ENCODE measurements around the gene ABHD1.
"Not testable (repeated sequence)": the region's sequence is repeated elsewhere in the genome, so short reads cannot be mapped to it uniquely, and the experiment has no call there.

The ABHD1 gene

DNA sequence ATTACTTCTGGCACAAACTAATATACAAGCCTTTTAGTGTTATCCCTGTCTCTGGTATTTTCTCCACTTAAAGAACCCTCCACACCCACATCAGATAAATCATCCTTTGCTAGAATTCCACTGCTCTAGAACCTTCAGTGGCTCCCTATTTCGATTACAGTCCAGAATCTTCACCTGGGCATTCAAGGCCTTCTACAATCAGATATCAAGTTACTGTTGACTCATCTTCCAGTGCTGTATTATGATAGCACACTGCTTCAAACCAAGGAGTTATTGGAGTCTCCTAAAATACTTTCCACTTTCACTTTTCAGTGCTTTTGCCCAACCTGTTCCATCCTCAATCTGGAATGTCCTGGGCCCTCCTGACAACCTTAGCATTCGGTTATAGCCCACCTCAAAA is 8.1 kb upstream of the ABHD1 start:
- no peak overlapping the region for H3K4me2 ChIP-seq (ENCODE audit: low read length)
- no peak overlapping the region for H3K9ac ChIP-seq (ENCODE audit: low read length)
- no peaks in the 10 kb centered on the region for H3K9me3 ChIP-seq (ENCODE audit: insufficient read depth, low read length)
- no peak overlapping the region for H3K27ac ChIP-seq (ENCODE audit: low read length)
- H3K27me3 ChIP-seq (ENCODE audit: low read depth, low read length), result no peaks in the 10 kb centered on the region
- H3K36me3 ChIP-seq (replicated peaks; ENCODE audit: low read depth, low read length), result no peaks in the 10 kb centered on the region
- no peak for TF ChIP-seq EZH2phosphoT487 (IDR thresholded peaks at IDR 0.05; ENCODE audit: low read depth)
- TF ChIP-seq, protein P1, sequence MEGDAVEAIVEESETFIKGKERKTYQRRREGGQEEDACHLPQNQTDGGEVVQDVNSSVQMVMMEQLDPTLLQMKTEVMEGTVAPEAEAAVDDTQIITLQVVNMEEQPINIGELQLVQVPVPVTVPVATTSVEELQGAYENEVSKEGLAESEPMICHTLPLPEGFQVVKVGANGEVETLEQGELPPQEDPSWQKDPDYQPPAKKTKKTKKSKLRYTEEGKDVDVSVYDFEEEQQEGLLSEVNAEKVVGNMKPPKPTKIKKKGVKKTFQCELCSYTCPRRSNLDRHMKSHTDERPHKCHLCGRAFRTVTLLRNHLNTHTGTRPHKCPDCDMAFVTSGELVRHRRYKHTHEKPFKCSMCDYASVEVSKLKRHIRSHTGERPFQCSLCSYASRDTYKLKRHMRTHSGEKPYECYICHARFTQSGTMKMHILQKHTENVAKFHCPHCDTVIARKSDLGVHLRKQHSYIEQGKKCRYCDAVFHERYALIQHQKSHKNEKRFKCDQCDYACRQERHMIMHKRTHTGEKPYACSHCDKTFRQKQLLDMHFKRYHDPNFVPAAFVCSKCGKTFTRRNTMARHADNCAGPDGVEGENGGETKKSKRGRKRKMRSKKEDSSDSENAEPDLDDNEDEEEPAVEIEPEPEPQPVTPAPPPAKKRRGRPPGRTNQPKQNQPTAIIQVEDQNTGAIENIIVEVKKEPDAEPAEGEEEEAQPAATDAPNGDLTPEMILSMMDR (IDR thresholded peaks at IDR 0.05; ENCODE audit: low read depth, low read length), result no peak
- peaks cover 6% of the 10 kb centered on the region; the same call in 1 of the 2 replicates for H3K4me1 ChIP-seq (ENCODE audit: low read length)
- no peaks in the 10 kb centered on the region for H4K20me1 ChIP-seq (ENCODE audit: insufficient read depth, low read length)
- H2AFZ ChIP-seq (ENCODE audit: low read depth, low read length), result no peak overlapping the region
- H3K4me3 ChIP-seq (ENCODE audit: low read length), result no peak overlapping the region
- H3K79me2 ChIP-seq (ENCODE audit: low read length), result no peaks in the 10 kb centered on the region

DNA sequence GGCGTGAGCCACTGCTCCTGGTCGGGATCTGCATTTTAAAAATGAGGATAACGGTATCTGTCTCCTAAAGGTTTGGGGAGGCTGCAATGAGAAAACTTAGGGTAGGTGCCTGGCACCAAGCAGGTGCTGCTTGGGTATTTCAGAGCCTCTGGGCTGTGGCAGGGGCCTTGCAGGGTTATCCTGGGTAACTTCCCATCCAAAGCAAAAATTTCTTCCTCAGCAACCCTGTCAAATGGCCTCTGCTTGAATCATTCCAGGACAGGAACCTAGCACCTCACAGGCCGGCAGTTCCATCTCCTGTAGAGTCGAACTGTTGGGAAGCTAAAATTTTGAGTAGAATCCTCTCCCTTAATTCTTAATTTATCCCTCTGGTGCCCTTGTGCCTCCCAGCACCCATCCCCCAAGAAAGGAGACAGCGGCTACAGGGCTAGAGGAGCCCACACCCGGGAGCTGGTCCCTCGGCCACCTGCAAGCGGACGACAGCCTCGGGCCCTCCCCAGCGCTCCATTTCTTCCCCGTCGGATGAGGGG is 5.6 kb upstream of the ABHD1 start:
- Histone ChIP-seq H3K36me3 (replicated peaks; ENCODE audit: low read depth, low read length) (no peaks in the 10 kb centered on the region), H3K9ac (ENCODE audit: low read length) (peak overlapping the region; percentile 61), H4K20me1 (ENCODE audit: insufficient read depth, low read length) (no peaks in the 10 kb centered on the region), H3K9me3 (ENCODE audit: insufficient read depth, low read length) (no peaks in the 10 kb centered on the region), H3K79me2 (ENCODE audit: low read length) (no peaks in the 10 kb centered on the region), H3K4me3 (ENCODE audit: low read length) (peak overlapping the region; percentile 75), H3K4me2 (ENCODE audit: low read length) (peak overlapping the region; percentile 81), H3K27me3 (ENCODE audit: low read depth, low read length) (peaks cover 6% of the 10 kb centered on the region), H2AFZ (ENCODE audit: low read depth, low read length) (0 out of 2 replicates have a peak overlapping the region, but pooled peaks have one; percentile 18), H3K27ac (ENCODE audit: low read length) (no peak overlapping the region), H3K4me1 (ENCODE audit: low read length) (peaks cover 8% of the 10 kb centered on the region)
- TF ChIP-seq EZH2phosphoT487 (IDR thresholded peaks at IDR 0.05; ENCODE audit: low read depth), result no peak
- TF ChIP-seq, protein P1 (IDR thresholded peaks at IDR 0.05; ENCODE audit: low read depth, low read length), result no peak

DNA sequence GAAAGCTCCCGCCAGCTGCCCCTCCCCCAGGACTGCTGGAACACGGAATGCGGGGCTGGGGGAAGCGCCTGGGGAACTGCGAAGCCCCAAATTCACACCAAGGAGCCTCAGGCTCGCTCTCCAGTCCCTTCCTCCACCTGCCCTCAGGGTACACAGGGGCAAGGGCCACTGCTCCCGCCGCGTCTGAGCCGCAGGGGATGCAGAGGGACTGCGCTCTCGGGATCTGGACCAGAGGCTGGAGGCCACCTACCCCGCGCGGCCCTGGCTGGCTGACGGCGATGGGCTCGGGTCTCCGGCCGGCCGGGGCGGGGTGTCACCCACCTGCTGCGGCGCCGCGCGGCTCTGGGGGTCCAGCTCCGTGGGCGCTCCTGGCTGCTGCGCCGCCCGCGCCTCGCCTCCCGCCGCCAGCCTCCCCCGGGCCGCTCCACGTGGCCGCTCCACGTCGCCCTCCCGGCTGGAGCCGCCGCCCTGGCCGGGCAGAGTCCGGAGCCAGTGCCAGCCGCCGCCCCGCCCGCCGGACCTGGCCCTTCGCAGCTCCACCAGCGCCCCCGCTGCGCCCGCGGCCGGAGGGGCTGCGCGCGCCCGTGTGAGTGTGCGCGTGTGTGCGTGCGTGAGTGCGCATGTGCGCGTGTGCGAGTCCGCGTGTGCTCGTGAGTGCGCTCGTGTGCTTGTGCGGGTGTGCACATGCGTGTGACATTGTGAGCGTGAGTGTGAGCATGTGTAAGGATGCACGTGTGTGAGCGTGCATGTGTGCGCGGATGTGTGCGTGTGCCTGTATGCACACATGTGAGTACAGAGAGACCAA is 4.9 kb upstream of the ABHD1 start, which contains the start of gene CGREF1:
TSS of gene CGREF1 (minus strand) at position 604 of the 805 bp plus-strand sequence. CDS start 14,762 bp downstream, outside the sequence.
- H3K27me3 ChIP-seq (ENCODE audit: low read depth, low read length), result peaks cover 6% of the 10 kb centered on the region
- no peak within 1 kb of the TSS for H3K27ac ChIP-seq (ENCODE audit: low read length)
- H2AFZ ChIP-seq (ENCODE audit: low read depth, low read length), result peak within 1 kb of the TSS; percentile 80
- H3K4me2 ChIP-seq (ENCODE audit: low read length), result peak within 1 kb of the TSS; percentile 81
- H3K4me3 ChIP-seq (ENCODE audit: low read length), result peak within 1 kb of the TSS; percentile 75
- TF ChIP-seq EZH2phosphoT487 (IDR thresholded peaks at IDR 0.05; ENCODE audit: low read depth), result no peak
- TF ChIP-seq, protein P1 (IDR thresholded peaks at IDR 0.05; ENCODE audit: low read depth, low read length), result no peak
- H4K20me1 ChIP-seq (ENCODE audit: insufficient read depth, low read length), result no peaks in the 10 kb centered on the region
- no peaks in the 10 kb centered on the region for H3K9me3 ChIP-seq (ENCODE audit: insufficient read depth, low read length)
- no peaks in the 10 kb centered on the region for H3K36me3 ChIP-seq (replicated peaks; ENCODE audit: low read depth, low read length)
- peaks cover 11% of the 10 kb centered on the region for H3K4me1 ChIP-seq (ENCODE audit: low read length)
- no peaks in the 10 kb centered on the region for H3K79me2 ChIP-seq (ENCODE audit: low read length)
- peak within 1 kb of the TSS; percentile 61 for H3K9ac ChIP-seq (ENCODE audit: low read length)

DNA sequence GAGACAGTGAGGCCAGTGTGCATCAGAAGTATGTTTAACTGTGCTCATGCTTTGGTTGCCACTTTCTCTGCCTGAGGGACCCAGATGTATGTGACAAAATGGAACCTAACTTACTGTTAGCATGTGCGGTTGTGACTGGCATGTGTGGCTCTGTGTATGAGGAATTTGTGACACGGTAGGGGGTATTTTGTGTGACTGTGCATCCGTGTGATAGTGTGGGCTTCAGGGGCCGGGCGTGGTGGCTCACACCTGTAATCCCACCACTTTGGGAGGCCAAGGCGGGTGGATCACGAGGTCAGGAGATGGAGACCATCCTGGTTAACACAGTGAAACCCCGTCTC is 4.3 kb upstream of the ABHD1 start:
- H3K9me3 ChIP-seq (ENCODE audit: insufficient read depth, low read length); H3K27ac ChIP-seq (ENCODE audit: low read length); H3K36me3 ChIP-seq (replicated peaks; ENCODE audit: low read depth, low read length); H3K27me3 ChIP-seq (ENCODE audit: low read depth, low read length); H3K79me2 ChIP-seq (ENCODE audit: low read length); H4K20me1 ChIP-seq (ENCODE audit: insufficient read depth, low read length): not testable (repeated sequence)
- Histone ChIP-seq H3K9ac (ENCODE audit: low read length) (peak overlapping the region; percentile 61), H3K4me1 (ENCODE audit: low read length) (peaks cover 15% of the 10 kb centered on the region), H3K4me2 (ENCODE audit: low read length) (peak overlapping the region; percentile 81), H2AFZ (ENCODE audit: low read depth, low read length) (peak overlapping the region; percentile 80), H3K4me3 (ENCODE audit: low read length) (peak overlapping the region; percentile 75)

Data from OCI-LY3 (cell line).